Measurements from ENCODE around the gene AGAP1.

AGAP1 gene

DNA sequence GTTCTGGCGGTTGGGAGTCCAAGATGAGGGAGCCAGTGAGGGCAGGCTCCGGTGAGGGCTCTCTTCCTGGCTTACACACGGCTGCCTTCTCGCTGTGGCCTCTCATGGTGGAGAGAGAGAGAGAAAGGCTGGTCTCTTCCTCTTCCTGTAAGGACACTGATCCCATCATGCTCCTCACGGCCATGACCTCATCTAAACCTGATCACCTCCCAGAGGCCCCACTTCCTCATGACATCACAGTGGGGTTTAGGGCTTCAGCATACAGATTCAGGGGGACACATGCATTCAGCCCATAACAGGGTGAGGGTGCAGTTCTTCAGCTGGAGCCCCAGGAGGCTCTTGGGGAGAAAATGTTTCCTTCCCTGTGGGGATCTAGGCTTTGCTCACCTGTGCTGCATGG is 29.2 kb downstream of the AGAP1 start:
- TF ChIP-seq, protein P1, sequence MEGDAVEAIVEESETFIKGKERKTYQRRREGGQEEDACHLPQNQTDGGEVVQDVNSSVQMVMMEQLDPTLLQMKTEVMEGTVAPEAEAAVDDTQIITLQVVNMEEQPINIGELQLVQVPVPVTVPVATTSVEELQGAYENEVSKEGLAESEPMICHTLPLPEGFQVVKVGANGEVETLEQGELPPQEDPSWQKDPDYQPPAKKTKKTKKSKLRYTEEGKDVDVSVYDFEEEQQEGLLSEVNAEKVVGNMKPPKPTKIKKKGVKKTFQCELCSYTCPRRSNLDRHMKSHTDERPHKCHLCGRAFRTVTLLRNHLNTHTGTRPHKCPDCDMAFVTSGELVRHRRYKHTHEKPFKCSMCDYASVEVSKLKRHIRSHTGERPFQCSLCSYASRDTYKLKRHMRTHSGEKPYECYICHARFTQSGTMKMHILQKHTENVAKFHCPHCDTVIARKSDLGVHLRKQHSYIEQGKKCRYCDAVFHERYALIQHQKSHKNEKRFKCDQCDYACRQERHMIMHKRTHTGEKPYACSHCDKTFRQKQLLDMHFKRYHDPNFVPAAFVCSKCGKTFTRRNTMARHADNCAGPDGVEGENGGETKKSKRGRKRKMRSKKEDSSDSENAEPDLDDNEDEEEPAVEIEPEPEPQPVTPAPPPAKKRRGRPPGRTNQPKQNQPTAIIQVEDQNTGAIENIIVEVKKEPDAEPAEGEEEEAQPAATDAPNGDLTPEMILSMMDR (IDR thresholded peaks at IDR 0.05; ENCODE audit: low read depth, low read length, missing control alignments): no peak
- Histone ChIP-seq H3K27me3 (replicated peaks) (no peaks in the 10 kb centered on the region), H3K36me3 (replicated peaks) (no peaks in the 10 kb centered on the region), H3K4me3 (ENCODE audit: low read depth, low read length) (no peak overlapping the region), H3K27ac (no peak overlapping the region)
- in situ Hi-C loops (cut with HindIII; ENCODE audit: low pct_ligation_motif_present, low sequenced_read_pairs): no loop called here
- no peak for DNase-seq

DNA sequence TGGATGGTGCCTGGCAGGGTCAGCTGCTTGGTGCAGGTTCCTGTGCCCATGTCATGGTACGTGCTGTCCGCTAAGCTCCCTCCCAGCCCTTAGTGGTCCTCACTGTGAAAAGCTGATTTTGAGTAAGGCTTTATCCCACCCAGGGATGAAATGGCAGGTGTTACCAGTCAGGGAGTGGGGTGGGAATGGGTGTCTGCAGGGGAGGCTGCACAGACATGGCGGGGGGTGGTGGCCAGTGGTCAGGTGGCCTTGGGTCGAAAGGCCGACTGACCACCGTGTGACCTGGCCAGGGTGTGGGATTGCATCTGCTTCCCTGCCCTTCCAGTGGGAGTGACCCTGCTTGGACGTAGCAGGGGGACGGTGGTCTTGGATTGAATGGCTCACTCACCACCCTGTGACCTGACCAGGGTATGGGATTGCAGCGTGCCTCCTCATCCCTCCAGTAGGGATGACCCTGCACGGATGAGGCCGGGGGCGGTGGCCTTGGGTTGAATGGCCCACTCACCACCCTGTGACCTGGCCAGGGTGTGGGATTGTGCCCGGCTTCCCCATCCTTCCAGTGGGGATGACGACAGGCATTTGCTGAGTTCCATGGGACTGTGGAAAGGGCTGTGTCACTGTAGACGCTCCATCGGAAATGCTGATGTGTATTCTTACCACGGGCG is 29.8 kb downstream of the AGAP1 start:
- no peak for DNase-seq
- TF ChIP-seq, protein P1 (IDR thresholded peaks at IDR 0.05; ENCODE audit: low read depth, low read length, missing control alignments): no peak
- in situ Hi-C loops (cut with HindIII; ENCODE audit: low pct_ligation_motif_present, low sequenced_read_pairs): no loop called here

DNA sequence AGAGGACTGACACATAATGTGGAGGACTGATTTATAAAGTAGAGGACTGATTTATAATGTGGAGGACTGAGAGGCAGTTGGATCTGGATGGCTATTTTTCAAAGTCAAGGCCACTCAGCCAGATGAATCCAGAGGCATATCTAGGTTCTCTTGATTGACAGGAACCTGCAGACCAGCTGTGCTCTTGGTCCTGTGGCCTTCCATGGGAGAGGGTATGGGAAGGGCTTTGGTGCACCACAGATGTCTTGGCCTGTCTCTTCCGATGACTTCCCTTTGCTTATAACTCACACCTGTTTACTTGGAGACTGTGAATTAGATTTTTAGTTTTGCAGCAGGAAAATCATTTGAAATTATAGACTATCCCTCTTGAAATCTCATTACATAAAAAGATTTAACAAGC is 32.3 kb downstream of the AGAP1 start:
- TF ChIP-seq, protein P1 (IDR thresholded peaks at IDR 0.05; ENCODE audit: low read depth, low read length, missing control alignments): no peak
- in situ Hi-C loops (cut with HindIII; ENCODE audit: low pct_ligation_motif_present, low sequenced_read_pairs): no loop called here
- Histone ChIP-seq H3K4me3 (ENCODE audit: low read depth, low read length) (no peak overlapping the region), H3K27me3 (replicated peaks) (no peaks in the 10 kb centered on the region), H3K27ac (no peak overlapping the region), H3K36me3 (replicated peaks) (no peaks in the 10 kb centered on the region)
- DNase-seq: no peak

More for the DNA sequence above, 29.8 kb downstream of the AGAP1 start:
- Histone ChIP-seq H3K27ac (no peak overlapping the region), H3K27me3 (replicated peaks) (no peaks in the 10 kb centered on the region), H3K4me3 (ENCODE audit: low read depth, low read length) (no peak overlapping the region), H3K36me3 (replicated peaks) (no peaks in the 10 kb centered on the region)

DNA sequence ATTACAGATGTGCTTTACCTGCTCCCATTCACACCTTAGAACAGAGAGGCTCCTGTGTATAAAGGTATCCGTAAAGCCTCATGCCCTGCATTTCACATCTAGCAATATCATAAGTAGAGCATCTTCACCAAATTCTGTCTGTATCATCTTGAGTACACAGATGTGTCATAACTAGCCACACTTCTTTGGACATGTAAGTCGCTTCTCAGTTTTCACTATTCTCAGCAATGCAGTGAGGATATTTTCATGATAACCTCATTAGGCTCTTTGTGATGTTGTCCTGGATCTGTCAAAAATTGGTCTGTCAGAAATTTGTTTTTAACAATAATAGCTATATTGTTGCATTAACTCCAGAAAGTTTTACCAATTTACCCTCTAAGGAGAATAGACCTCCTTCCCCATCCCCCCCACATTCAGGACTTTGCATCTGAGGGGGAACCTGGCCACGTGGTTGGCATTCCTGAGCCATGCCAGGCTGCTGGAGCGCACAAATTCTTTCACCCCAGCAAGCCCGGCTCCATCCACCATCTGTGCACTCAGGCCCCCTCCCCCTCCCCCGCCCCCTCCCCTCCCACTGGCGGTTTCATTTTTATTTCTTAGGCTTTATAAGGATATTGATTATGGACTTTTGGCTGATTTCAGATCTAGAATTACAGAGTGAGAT is 34.1 kb downstream of the AGAP1 start:
- TF ChIP-seq, protein P1 (IDR thresholded peaks at IDR 0.05; ENCODE audit: low read depth, low read length, missing control alignments): no peak
- no peak overlapping the region for H3K4me3 ChIP-seq (ENCODE audit: low read depth, low read length)
- in situ Hi-C loops (cut with HindIII; ENCODE audit: low pct_ligation_motif_present, low sequenced_read_pairs): no loop called here
- H3K27me3 ChIP-seq (replicated peaks): no peaks in the 10 kb centered on the region
- DNase-seq: no peak
- no peak overlapping the region for H3K27ac ChIP-seq
- no peaks in the 10 kb centered on the region for H3K36me3 ChIP-seq (replicated peaks)

DNA sequence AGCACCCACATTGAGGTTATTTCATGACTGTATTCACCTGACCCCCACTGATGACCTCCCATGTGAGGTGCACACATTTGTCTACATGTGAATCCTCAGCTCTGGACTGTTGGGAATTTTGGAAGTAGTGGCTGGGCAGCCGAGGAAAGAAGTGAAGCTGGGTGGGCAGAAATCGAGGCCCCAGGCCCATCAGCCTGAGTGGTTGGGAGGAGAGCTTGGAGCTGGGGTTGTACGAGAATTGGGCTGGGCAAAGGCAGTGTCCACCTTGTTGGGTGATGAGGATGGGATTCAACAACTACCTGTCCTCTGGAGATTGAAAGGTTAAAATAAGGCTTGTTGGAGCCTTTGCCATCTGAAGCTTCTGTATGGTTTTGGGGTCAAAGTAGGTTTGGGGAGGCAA is 35.8 kb downstream of the AGAP1 start:
- TF ChIP-seq, protein P1 (IDR thresholded peaks at IDR 0.05; ENCODE audit: low read depth, low read length, missing control alignments): no peak
- Histone ChIP-seq H3K4me3 (ENCODE audit: low read depth, low read length) (no peak overlapping the region), H3K27me3 (replicated peaks) (no peaks in the 10 kb centered on the region), H3K36me3 (replicated peaks) (no peaks in the 10 kb centered on the region), H3K27ac (no peak overlapping the region)
- DNase-seq: no peak
- in situ Hi-C loops (cut with HindIII; ENCODE audit: low pct_ligation_motif_present, low sequenced_read_pairs): no loop called here

All from brain microvascular endothelial cell (primary cell).